GM21423 (cell line): Measurements from ENCODE around the gene TMEM14C.
A peak's percentile ranks its signal among the peaks of the same experiment; 100 is the strongest.

ENCODE experiments used
- ATAC-seq: cut with Tn5 transposase; IDR thresholded peaks from one replicate; pipeline ENCODE4 v1.9.1; 2021; ENCODE audit warnings: mild to moderate bottlenecking, moderate library complexity; ENCODE audit not compliant: unreplicated experiment

Gene TMEM14C

DNA sequence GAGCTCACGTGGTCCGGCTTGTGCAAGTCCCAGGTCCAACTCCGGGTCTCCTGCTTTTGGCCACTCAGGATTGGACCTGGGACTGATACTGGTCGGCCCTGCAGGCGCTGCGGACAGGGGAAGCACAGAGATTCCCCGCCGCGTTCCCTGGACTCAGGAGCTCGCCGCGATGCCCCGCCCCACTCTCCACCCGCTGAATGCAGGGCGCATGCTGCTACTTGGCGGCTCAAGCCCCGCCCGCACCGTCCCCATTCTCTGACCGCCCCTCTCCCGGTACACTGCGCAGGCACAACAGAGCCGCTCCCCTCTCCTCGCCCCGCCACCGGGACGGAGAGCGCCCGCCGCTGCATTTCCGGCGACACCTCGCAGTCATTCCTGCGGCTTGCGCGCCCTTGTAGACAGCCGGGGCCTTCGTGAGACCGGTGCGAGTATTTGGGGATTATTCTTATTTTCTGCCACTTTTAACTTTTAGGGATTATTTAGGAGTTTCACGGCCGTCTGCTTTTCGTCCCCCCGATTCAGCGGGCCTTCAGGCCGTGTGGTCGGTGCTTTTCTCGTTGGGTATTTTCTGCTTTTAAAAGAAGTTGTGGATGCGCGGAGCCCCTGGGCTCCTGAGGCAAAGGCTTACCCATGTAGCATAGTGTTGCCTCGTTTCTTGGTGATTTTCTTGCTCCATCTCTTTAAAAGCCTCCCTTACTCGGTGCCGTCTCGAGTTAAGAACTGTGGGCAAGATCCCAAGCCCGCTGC is at the start of gene TMEM14C:
TSS of gene TMEM14C (plus strand) at position 251 of the 747 bp plus-strand sequence. CDS start 1,544 bp downstream, outside the sequence.
- ATAC-seq = peak; percentile 95

GRCh38 chr6:10676403-10676802 is 46.5 kb upstream of the TMEM14C start:
- no peak for ATAC-seq

DNA sequence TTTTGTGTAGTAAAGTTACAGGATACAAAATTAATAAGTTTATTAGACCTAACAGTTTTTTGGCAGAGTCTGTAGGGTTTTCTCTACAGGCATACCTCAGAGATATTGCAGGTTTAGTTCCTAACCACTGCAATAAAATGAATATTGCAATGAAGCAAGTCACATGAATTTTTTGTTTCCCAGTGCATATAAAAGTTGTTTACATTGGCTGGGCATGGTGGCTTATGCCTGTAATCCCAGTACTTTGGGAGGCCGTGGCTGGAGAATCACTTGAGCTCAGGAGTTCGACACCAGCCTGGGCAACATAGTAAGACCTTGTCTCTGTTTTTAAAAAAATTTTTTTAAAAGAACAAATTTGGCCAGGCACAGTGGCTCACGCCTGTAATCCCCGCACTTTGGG is 44.4 kb upstream of the TMEM14C start:
- ATAC-seq = no peak

DNA sequence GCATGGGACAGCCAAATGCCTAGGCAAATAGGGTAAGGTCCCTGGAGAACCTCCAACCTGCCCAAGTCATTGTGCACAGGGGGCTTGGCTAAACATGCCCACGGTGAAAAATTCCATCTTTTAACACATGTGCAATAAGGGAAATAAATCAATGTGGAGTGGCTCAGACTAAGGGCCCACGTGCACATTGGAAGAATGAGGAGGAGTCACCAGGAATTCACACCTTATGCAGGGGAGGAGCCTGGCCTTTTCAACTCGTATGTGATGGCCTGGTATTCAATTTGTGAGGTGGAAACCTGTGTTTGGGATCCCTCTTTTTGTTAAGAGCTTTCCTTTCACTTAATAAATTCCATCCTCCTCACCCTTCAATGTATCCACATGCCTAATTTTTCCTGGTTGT is 41.1 kb upstream of the TMEM14C start:
- no peak for ATAC-seq

DNA sequence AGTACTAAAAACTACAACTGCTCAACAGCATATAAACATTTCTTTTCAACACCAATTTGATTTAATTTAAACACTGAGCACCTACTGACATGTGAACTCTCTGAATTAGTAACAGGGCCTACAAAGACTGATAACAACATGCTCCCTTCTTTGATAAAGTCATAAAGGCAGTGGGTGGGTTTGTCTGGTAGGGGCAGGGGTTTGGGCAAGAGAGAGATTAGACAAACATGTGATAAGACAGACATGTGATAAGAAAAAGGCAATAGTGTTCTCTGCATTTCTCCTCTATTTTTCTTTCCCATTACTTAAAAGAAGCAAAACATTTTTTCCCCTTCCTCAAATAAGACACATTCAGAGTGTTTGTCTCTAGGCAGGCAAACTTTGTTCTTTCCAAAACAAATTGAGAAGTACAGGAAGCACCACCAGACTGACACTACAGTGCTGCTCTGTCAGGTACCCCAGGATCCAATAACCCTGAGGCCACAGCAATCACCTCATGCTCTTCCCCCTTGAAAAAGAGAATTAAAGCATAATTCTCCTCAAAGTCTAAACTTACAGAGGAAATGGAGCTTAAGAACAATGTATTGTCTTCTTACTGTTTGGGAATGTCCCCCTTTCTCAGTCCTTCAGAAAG is 40.4 kb upstream of the TMEM14C start:
- no peak for ATAC-seq

GRCh38 chr6:10684618-10685017 is 38.3 kb upstream of the TMEM14C start:
- no peak for ATAC-seq

DNA sequence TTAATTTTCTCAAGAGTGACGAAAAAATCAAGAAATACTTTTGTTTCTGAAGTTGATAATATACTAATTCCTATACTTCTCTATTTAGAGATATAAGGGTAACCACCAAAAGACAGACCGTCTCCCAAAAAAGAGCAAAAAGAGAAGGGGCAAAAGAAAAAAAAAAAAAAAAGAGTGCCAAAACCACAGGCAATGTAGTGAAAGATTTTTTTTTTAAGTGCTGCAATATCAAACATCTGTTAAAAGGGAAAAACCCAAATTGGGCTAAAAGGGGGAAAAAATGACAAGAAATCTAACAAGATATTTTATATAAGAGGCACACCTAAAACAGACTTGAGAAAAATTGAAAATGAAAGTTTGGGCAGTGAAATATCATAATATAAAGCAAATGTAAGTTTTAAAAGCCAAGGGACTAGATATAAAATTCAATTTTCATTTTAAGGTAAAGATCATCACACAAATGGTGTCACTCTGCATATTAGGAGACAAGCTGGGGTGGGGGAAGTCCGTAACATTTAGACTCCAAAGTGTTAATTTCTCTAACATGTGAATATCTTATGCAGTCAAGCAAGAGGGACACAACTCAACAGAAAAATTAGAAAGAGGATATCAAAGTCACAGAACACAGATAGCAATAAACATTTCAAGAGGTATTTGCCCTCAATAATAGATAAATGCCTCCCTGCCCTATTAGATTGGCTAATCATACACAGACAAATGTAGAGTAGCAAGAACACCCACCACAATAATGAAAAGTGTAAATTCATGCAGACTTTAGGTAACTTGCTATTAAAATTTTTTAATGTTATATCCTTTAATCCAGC is 37.6 kb upstream of the TMEM14C start:
- ATAC-seq = no peak

DNA sequence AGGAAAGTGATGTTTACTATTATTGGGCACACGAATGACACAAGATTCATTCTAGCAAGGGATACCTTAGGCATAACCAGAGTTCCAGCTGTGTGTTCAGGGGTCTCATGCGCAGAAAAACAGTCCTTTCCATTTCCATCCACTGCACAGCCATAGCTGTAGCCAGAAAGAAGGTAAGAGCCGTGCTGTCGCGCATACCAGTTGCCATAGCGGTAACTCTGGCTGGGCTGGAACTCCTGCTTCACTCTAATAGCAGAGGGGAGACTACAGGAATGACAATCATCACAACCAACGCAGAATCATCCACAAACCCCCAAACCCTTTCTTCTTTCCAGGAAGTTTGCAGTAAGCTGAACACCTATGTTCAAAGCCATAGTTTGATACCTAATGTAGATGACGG is 36.0 kb upstream of the TMEM14C start:
- ATAC-seq = no peak

- ATAC-seq = no peak
Measured at GRCh38 chr6:10687582-10687981, 35.3 kb upstream of the TMEM14C start.

- ATAC-seq = no peak
Measured at GRCh38 chr6:10690651-10691445, 32.0 kb upstream of the TMEM14C start.

DNA sequence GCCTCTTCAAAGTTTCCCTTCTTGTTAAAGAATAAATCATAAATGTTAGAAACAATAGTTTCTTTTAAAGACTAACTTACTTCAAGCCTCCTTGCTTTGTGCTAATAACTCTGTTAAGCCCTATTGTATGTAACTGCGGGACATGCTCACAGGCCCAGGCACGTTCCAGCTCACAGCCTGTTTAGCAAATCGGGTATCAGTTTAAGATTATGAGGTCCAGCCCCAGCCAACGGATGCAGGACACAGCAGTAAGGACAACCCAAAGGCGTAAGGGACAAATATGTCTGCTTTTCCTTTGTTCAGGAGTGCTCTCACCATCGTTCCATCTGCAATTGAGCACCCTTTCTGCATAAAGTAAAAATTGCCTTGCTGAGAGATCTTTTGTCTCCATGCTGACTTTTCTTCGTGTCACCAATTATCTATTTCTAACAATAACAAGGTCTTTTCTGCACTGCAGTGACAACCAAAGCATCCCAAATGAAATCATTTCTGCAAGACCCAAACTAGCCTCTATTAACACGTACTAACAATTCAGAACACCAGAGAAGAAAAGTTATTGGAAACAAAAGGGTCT is 29.8 kb upstream of the TMEM14C start:
- no peak for ATAC-seq

- peak; percentile 98 for ATAC-seq
Measured at GRCh38 chr6:10694302-10695085, 28.4 kb upstream of the TMEM14C start, which contains the start of the genes C6orf52 and PAK1IP1. C6orf52 (minus strand) TSS chr6:10694616; CDS start chr6:10687550, 7,066 bp downstream. PAK1IP1 (plus strand) TSS chr6:10694972; CDS start chr6:10694986, 14 bp downstream.

DNA sequence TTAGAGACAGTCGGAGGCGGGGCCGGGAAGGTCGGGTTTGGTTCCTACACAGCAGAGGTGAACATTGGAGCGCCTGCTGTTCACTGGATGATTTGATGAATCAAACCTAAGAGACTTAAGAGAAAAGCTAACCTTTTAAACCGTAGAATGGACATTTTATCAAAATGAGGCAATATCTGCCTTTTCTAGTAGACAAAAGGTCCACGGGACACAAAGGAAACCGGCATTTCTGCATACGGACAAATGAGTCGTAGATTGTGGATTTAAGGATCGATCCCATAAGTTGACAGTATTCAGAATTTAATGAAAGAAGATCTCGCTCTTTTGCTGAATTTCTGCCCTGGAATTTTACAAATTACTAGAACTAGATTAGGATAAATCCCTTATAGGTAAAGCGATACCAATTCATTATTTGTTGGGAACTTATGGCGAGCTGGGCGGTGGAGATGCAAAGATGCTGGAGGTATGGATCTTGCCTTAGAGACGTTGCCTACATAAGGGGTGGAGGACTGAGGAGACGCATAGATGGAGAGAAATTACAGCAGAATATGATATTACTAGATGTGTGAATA is 27.7 kb upstream of the TMEM14C start:
- no peak for ATAC-seq

DNA sequence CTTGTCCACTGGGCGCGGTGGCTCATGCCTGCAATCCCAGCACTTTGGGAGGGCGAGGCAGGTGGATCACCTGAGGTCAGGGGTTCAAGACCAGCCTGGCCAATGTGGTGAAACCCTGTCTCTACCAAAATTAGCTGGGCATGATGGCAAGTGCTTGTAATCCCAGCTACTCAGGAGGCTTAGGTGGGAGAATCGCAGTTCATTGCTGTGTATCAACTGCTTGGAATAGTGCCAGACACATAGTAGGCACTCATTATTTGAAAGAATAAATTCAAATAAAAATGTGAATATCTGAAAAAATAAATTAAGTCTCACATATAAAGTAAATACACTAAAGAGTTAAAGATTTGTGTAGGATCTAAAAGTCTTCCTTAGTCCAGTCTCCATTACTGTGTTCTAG is 26.2 kb upstream of the TMEM14C start:
- no peak for ATAC-seq

GRCh38 chr6:10713962-10714361 is 8.9 kb upstream of the TMEM14C start:
- no peak for ATAC-seq

DNA sequence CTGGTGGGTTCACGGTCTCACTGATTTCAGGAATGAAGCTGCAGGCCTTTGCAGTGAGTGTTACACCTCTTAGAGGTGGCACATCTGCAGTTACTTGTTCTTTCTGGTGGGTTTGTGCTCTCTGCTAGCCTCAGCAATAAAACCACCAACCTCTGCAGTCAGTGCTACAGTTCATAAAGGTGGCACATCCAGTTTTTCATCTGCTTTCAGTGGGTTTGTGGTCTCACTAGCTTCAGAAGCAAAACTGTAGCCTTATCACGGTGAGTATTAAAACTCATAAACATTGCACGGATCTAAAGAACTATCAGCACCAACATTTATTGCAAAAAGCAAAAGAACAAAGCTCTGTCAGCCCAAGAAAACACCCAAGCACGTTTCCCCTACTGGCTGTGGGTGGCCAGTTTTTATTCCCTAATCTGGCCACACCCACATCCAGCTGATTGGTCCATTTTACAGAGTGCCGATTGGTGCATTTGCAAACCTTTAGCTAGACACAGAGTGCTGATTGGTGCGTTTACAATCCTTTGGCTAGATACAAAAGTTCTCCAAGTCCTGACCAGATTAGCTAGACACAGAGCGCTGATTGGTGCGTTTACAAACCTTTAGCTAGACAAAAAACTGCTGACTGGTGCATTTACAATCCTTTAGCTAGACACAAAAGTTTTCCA is 3.4 kb upstream of the TMEM14C start:
- ATAC-seq = no peak

DNA sequence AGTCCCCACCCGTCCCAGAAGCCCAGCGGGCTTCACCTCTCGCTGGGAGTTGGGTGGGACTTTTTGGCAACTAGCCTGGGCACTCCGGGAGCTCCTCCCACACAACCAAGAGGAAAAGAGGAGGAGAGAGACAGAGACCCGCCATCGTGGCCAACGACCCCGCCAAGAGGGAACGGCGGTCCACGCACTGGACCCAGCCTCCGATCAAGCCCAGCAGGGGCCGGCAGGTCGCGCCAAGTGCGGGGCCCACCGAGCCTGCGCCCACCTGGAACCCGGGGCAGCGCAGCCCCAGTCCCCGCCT is 3.0 kb upstream of the TMEM14C start:
- no peak for ATAC-seq

DNA sequence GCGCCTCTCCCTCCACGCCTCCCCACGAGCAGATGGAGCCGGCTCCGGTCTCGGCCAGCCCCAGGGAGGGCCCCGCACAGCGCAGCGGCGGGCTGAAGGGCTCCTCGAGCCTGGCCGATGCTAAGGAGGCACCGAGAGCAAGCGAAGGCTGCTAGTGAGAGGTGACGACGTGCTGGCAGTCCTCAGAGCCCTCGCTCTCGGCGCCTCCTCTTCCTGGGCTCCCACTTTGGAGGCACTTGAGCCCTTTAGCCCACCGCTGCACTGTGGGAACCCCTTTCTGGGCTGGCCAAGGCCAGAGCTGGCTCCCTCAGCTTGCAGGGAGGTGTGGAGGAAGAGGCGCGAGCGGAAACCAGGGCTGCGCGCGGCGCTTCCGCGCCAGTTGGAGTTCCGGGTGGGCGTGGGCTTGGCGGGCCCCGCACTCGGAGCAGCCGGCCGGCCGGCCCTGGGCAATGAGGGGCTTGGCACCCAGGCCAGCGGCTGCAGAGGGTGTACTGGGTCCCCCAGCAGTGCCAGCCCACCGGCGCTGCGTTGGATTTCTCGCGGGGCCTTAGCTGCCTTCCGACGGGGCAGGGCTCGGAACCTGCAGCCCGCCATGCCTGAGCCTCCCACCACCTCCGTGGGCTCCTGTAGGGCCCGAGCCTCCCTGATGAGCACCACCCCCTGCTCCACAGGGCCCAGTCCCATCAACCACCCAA is 2.5 kb upstream of the TMEM14C start:
- no peak for ATAC-seq
